Endothelial cell of umbilical vein (primary cell): ENCODE measurements around the gene TAS2R8. TPM values are rescaled to one million over a fixed set of nuclear protein-coding genes. Genes with fewer than 3 reads are reported as not detected.

Source experiments
- BruUV-seq: library from RNA; stranded (reverse); fragments of 400-500 nt; replicated peaks from 2 replicates; lab custom pipeline; 2021; lab: Mats Ljungman, UMichigan
- CTCF ChIA-PET: fragments of 300-600, 350-600 bp; sonication (Branson Sonifier 250); formaldehyde crosslinking; loops from one replicate; lab custom pipeline; 2021; ENCODE audit warnings: antibody characterized with exemption, inconsistent platforms; lab: Charles Lee
- POLR2A ChIA-PET: fragments of 300-600, 350-600 bp; sonication (Branson Sonifier 250); formaldehyde crosslinking; loops from one replicate; lab custom pipeline; 2021; ENCODE audit warnings: antibody characterized with exemption, inconsistent platforms; lab: Charles Lee
- DNase-seq: peaks from one replicate; pipeline ENCODE4 v3.0.0-alpha.2; 2011; ENCODE audit warnings: low read depth, low spot score
- FAIRE-seq: peaks from 2 replicates; lab custom pipeline; 2011; peaks lifted over from hg19 to GRCh38; lab: Jason Lieb, UNC
- H2AFZ ChIP-seq: 2 replicates; pipeline ENCODE4 v1.6.0; 2012; ENCODE audit warnings: low read depth, low read length, control low read depth, inconsistent platforms
- H3K27ac ChIP-seq: 2 replicates; pipeline ENCODE4 v1.5.1; 2011; ENCODE audit warnings: low read depth, mild to moderate bottlenecking, control low read depth, low read length, moderate library complexity; ENCODE audit not compliant: insufficient read depth
- H3K27me3 ChIP-seq, 2 experiments: 2 replicates each; pipeline versions ENCODE4 v1.6.0 to v1.6.1; 2011; ENCODE audit warnings: low read length in 2 of 2, mixed read lengths in 1 of 2; ENCODE audit not compliant: control insufficient read depth in 2 of 2, insufficient read depth in 2 of 2
- H3K36me3 ChIP-seq, 2 experiments: 2 replicates in 1 of 2; 3 replicates in 1 of 2; pipeline ENCODE4 v1.5.1; 2011; ENCODE audit warnings: low read length in 2 of 2, mild to moderate bottlenecking in 1 of 2, moderate library complexity in 1 of 2; ENCODE audit not compliant: control insufficient read depth in 2 of 2, insufficient read depth in 2 of 2; ENCODE audit errors: extremely low read depth in 1 of 2
- H3K4me1 ChIP-seq: 3 replicates; pipeline ENCODE4 v1.5.1; 2011; ENCODE audit warnings: mild to moderate bottlenecking, low read length; ENCODE audit not compliant: control insufficient read depth, insufficient read depth; ENCODE audit errors: extremely low read depth
- H3K4me2 ChIP-seq: 2 replicates; pipeline ENCODE4 v1.6.1; 2011; ENCODE audit warnings: low read length, control low read depth, mixed read lengths; ENCODE audit not compliant: insufficient read depth
- H3K4me3 ChIP-seq, 3 experiments: fragments of 200-600 bp in 1 of 3; sonication (generic), shearing (Covaris generic) in 1 of 3; replicated peaks in 1 of 3; 2 replicates each; pipeline ENCODE4 v1.5.1; 2011 to 2016; ENCODE audit warnings: control low read depth in 3 of 3, low read length in 3 of 3, mild to moderate bottlenecking in 2 of 3, inconsistent platforms in 1 of 3, low read depth in 1 of 3, moderate library complexity in 1 of 3; ENCODE audit not compliant: insufficient read depth in 1 of 3
- H3K79me2 ChIP-seq: 2 replicates; pipeline ENCODE4 v1.6.0; 2012; ENCODE audit warnings: low read length, inconsistent platforms; ENCODE audit not compliant: control insufficient read depth, insufficient read depth
- H3K9ac ChIP-seq: replicated peaks from 2 replicates; pipeline ENCODE3; 2011; ENCODE audit warnings: low read length, control low read depth; ENCODE audit not compliant: insufficient read depth; ENCODE audit errors: extremely low read depth
- H3K9me1 ChIP-seq: replicated peaks from 3 replicates; pipeline ENCODE4 v1.6.0; 2011; ENCODE audit warnings: mild to moderate bottlenecking, low read length; ENCODE audit not compliant: control insufficient read depth, insufficient read depth; ENCODE audit errors: extremely low read depth
- H3K9me3 ChIP-seq: replicated peaks from 2 replicates; pipeline ENCODE4 v1.5.1; 2012; ENCODE audit warnings: low read length, inconsistent platforms; ENCODE audit not compliant: control insufficient read depth, insufficient read depth
- H4K20me1 ChIP-seq: replicated peaks from 2 replicates; pipeline ENCODE3; 2011; ENCODE audit warnings: mild to moderate bottlenecking, low read length; ENCODE audit not compliant: control insufficient read depth, insufficient read depth; ENCODE audit errors: extremely low read depth
- CTCF ChIP-seq, 2 donors: IDR thresholded peaks; 1 replicate in 1 of 2; 2 replicates in 1 of 2; pipeline ENCODE4 v1.5.1; 2011; ENCODE audit warnings: low read length in 2 of 2, mild to moderate bottlenecking in 2 of 2, moderate library complexity in 2 of 2, control low read depth in 1 of 2, inconsistent platforms in 1 of 2, low read depth in 1 of 2; ENCODE audit not compliant: insufficient read depth in 1 of 2; ENCODE audit errors: extremely low read depth in 1 of 2
- EZH2 ChIP-seq: IDR thresholded peaks from 2 replicates; pipeline ENCODE4 v1.6.1; 2012; ENCODE audit warnings: borderline replicate concordance, low read depth, mild to moderate bottlenecking, moderate library complexity, low read length, inconsistent platforms; ENCODE audit not compliant: severe bottlenecking
- FOS ChIP-seq: IDR thresholded peaks from 2 replicates; pipeline ENCODE4 v1.6.1; 2011; ENCODE audit warnings: mild to moderate bottlenecking, low read length, moderate library complexity, borderline replicate concordance; ENCODE audit not compliant: insufficient read depth
- GATA2 ChIP-seq: IDR thresholded peaks from 2 replicates; pipeline ENCODE4 v1.7.0; 2011; ENCODE audit warnings: low read depth, mild to moderate bottlenecking, moderate library complexity, mixed read lengths, low read length; ENCODE audit not compliant: insufficient read length, insufficient read depth
- JUN ChIP-seq: IDR thresholded peaks from 2 replicates; pipeline ENCODE4 v1.6.1; 2011; ENCODE audit warnings: borderline replicate concordance, low read depth; ENCODE audit not compliant: insufficient read length, insufficient read depth
- MAX ChIP-seq: IDR thresholded peaks from 2 replicates; pipeline ENCODE4 v1.6.1; 2011; ENCODE audit not compliant: insufficient read depth, insufficient read length
- MYC ChIP-seq: IDR thresholded peaks from one replicate; pipeline ENCODE4 v1.6.1; 2011; ENCODE audit warnings: mild to moderate bottlenecking, low read depth, low read length
- POLR2A ChIP-seq: IDR thresholded peaks from 2 replicates; pipeline ENCODE4 v1.6.1; 2012; ENCODE audit warnings: low read depth, mild to moderate bottlenecking, control low read depth, low read length
- POLR2AphosphoS5 ChIP-seq: IDR thresholded peaks from 2 replicates; pipeline ENCODE4 v1.6.1; 2012; ENCODE audit warnings: low read depth, mild to moderate bottlenecking, control low read depth, low read length, moderate library complexity; ENCODE audit not compliant: insufficient read depth
- dilution Hi-C: fragments of 300-500 bp; cut with MboI; formaldehyde crosslinking; loops from one replicate; pipeline ENCODE4 v1.15.0; 2019; ENCODE audit warnings: low sequenced_read_pairs; ENCODE audit not compliant: extremely low pct_ligation_motif_present
- intact Hi-C: fragments of 100-400 bp; cut with micrococcal nuclease; formaldehyde crosslinking; loops from one replicate; pipeline ENCODE4 v1.10.0; 2022
- polyA plus RNA-seq, 4 experiments: library from polyadenylated mRNA; depleted of rRNA in 3 of 4; stranded (reverse) in 3 of 4; unstranded in 1 of 4; fragments of >200 nt; gene quantifications; 2 replicates each; pipeline versions ENCODE4 v1.2.1 to v1.2.3, GENCODE V29; 2011 to 2012; ENCODE audit warnings: missing spikeins in 1 of 4
- total RNA-seq: library from RNA; stranded (reverse); gene quantifications from 2 replicates; pipeline ENCODE4 v1.2.3, GENCODE V29; 2021

The TAS2R8 gene
- total and polyA plus RNA-seq, 2 donors (not counting 3 experiments of a cell fraction or from before 2014, with no cell fraction given), result not detected

- Histone ChIP-seq H3K27me3 (peaks cover 4 to 19% of the 10 kb centered on the region in 2 experiments), H3K9me3 (no peaks in the 10 kb centered on the region), H3K9me1 (no peaks in the 10 kb centered on the region), H2AFZ (no peak within 1 kb of the TSS), H3K4me2 (no peak within 1 kb of the TSS), H3K9ac (no peak within 1 kb of the TSS), H4K20me1 (no peaks in the 10 kb centered on the region), H3K4me3 (no peak within 1 kb of the TSS), H3K27ac (no peak within 1 kb of the TSS), H3K36me3 (no peaks in the 10 kb centered on the region), H3K79me2 (no peaks in the 10 kb centered on the region), H3K4me1 (no peaks in the 10 kb centered on the region)
- FAIRE-seq (no peak), DNase-seq (no peak)
- dilution Hi-C loops (no loop called here), intact Hi-C loops (no loop called here)
- CTCF ChIA-PET, result interaction anchor here (1.0 to 1.3 kb wide), 2 partner anchors 21 to 362 kb away, joined by 3 read pairs; no protein-coding TSS in a partner anchor
- no TSS peak for BruUV-seq
- POLR2A ChIA-PET, result no interaction called here
- TF ChIP-seq FOS, result no peak
- no peak for TF ChIP-seq MYC
- no peak for TF ChIP-seq CTCF (IDR thresholded peaks at IDR 0.05; ENCODE audit: extremely low read depth in 1 of 2, insufficient read depth in 1 of 2, low read depth in 1 of 2, low read length in 2 of 2)
- no peak for TF ChIP-seq EZH2
- no peak for TF ChIP-seq POLR2A
- no peak for TF ChIP-seq JUN
- TF ChIP-seq GATA2, result no peak
- no peak for TF ChIP-seq MAX
- TF ChIP-seq POLR2AphosphoS5, result no peak
These were observed 3.0 kb upstream of the TAS2R8 start, which contains the start of gene TAS2R9 for GRCh38 chr12:10810068-10810467. Gene TAS2R9 (minus strand): TSS chr12:10810168. CDS start chr12:10810075, 93 bp downstream.
